Caco-2 (cell line): Measurements from ENCODE around the gene FCN1. TPM values are rescaled to one million over a fixed set of nuclear protein-coding genes. Genes with fewer than 3 reads are reported as not detected.

Experiments
- BruUV-seq: library from RNA; stranded (reverse); fragments of 400-500 nt; replicated peaks from 2 replicates; lab custom pipeline; 2021; lab: Mats Ljungman, UMichigan
- CTCF ChIA-PET: fragments of 300-600 bp; sonication (Branson Sonifier 250); formaldehyde crosslinking; loops from one replicate; lab custom pipeline; 2022; ENCODE audit warnings: antibody characterized with exemption; lab: Charles Lee
- POLR2A ChIA-PET: fragments of 300-600 bp; sonication (Branson Sonifier 250); formaldehyde crosslinking; loops from one replicate; lab custom pipeline; 2022; ENCODE audit warnings: antibody characterized with exemption; lab: Charles Lee
- DNase-seq, 2 experiments: peaks; one replicate each; pipeline versions ENCODE4 v3.0.0 to v3.0.0-alpha.2; 2020 to 2022
- H3K27me3 ChIP-seq: replicated peaks from 2 replicates; pipeline ENCODE4 v1.6.0; 2011; ENCODE audit warnings: low read length; ENCODE audit not compliant: control insufficient read depth, insufficient read depth
- H3K36me3 ChIP-seq: 2 replicates; pipeline ENCODE4 v1.5.1; 2011; ENCODE audit warnings: low read length; ENCODE audit not compliant: control insufficient read depth, insufficient read depth
- H3K4me1 ChIP-seq: fragments of 250-450 bp; sonication (Bioruptor Pico); 2 replicates; pipeline ENCODE4 v1.5.1; 2020; ENCODE audit warnings: mild to moderate bottlenecking
- H3K4me3 ChIP-seq: 2 replicates; pipeline ENCODE4 v1.5.1; 2011; ENCODE audit warnings: low read depth, mild to moderate bottlenecking, control low read depth, low read length
- H3K9me3 ChIP-seq: fragments of 250-450 bp; sonication (Bioruptor Pico); 2 replicates; pipeline ENCODE4 v1.5.1; 2020; ENCODE audit warnings: mild to moderate bottlenecking, moderate library complexity
- H3K27ac Mint-ChIP-seq: one replicate; pipeline ENCODE4 v1.8.0; 2022; ENCODE audit warnings: mixed read lengths; ENCODE audit not compliant: unreplicated experiment
- H3K27me3 Mint-ChIP-seq: one replicate; pipeline ENCODE4 v1.8.0; 2022; ENCODE audit warnings: mixed read lengths; ENCODE audit not compliant: insufficient read depth, unreplicated experiment
- H3K36me3 Mint-ChIP-seq: one replicate; pipeline ENCODE4 v1.8.0; 2022; ENCODE audit warnings: mild to moderate bottlenecking, mixed read lengths; ENCODE audit not compliant: insufficient read depth, unreplicated experiment
- H3K4me1 Mint-ChIP-seq: one replicate; pipeline ENCODE4 v1.8.0; 2022; ENCODE audit warnings: low read depth, mixed read lengths; ENCODE audit not compliant: unreplicated experiment
- H3K4me3 Mint-ChIP-seq: one replicate; pipeline ENCODE4 v1.8.0; 2022; ENCODE audit warnings: mild to moderate bottlenecking, moderate library complexity, mixed read lengths; ENCODE audit not compliant: unreplicated experiment
- H3K9me3 Mint-ChIP-seq: one replicate; pipeline ENCODE4 v1.8.0; 2022; ENCODE audit warnings: mixed read lengths; ENCODE audit not compliant: unreplicated experiment
- intact Hi-C: fragments of 100-400 bp; cut with micrococcal nuclease; formaldehyde crosslinking; loops from one replicate; pipeline ENCODE4 v1.10.0; 2022; ENCODE audit not compliant: unreplicated experiment
- total RNA-seq: library from RNA; stranded (reverse); gene quantifications from 2 replicates; pipeline ENCODE4 v1.2.3, GENCODE V29; 2022
- TF ChIP-seq, protein P1 (sequence below), 2 experiments: fragments of 200-600 bp in 1 of 2; IDR thresholded peaks; 1 replicate in 1 of 2; 2 replicates in 1 of 2; pipeline versions ENCODE4 v1.5.1 to v1.8.0; 2011 to 2022; ENCODE audit warnings: antibody characterized with exemption in 1 of 2, control low read depth in 1 of 2, inconsistent platforms in 1 of 2, low read depth in 1 of 2, low read length in 1 of 2, mild to moderate bottlenecking in 1 of 2, moderate library complexity in 1 of 2; ENCODE audit not compliant: insufficient read depth in 1 of 2, severe bottlenecking in 1 of 2, unreplicated experiment in 1 of 2

FCN1 gene
- total RNA-seq, 1 experiment from 2014 or later, result not detected

GRCh38 chr9:134943836-134944235 lies 26.1 kb upstream of the FCN1 start:
- ChIA-PET POLR2A (no interaction called here), CTCF (no interaction called here)
- BruUV-seq, result no TSS peak
- no peak for DNase-seq
- intact Hi-C loops, result no loop called here
- H3K4me3 ChIP-seq, result no peak overlapping the region
- Mint-ChIP-seq H3K9me3 (no peaks in the 10 kb centered on the region), H3K27ac (no peak overlapping the region), H3K4me1 (no peaks in the 10 kb centered on the region), H3K36me3 (no peaks in the 10 kb centered on the region), H3K27me3 (peaks cover 4% of the 10 kb centered on the region), H3K4me3 (no peak overlapping the region)
- no peaks in the 10 kb centered on the region for H3K4me1 ChIP-seq
- TF ChIP-seq, protein P1, sequence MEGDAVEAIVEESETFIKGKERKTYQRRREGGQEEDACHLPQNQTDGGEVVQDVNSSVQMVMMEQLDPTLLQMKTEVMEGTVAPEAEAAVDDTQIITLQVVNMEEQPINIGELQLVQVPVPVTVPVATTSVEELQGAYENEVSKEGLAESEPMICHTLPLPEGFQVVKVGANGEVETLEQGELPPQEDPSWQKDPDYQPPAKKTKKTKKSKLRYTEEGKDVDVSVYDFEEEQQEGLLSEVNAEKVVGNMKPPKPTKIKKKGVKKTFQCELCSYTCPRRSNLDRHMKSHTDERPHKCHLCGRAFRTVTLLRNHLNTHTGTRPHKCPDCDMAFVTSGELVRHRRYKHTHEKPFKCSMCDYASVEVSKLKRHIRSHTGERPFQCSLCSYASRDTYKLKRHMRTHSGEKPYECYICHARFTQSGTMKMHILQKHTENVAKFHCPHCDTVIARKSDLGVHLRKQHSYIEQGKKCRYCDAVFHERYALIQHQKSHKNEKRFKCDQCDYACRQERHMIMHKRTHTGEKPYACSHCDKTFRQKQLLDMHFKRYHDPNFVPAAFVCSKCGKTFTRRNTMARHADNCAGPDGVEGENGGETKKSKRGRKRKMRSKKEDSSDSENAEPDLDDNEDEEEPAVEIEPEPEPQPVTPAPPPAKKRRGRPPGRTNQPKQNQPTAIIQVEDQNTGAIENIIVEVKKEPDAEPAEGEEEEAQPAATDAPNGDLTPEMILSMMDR (IDR thresholded peaks at IDR 0.05; ENCODE audit: insufficient read depth in 1 of 2, low read depth in 1 of 2, low read length in 1 of 2, severe bottlenecking in 1 of 2, unreplicated experiment in 1 of 2), result no peak
- H3K9me3 ChIP-seq, result no peaks in the 10 kb centered on the region
- H3K36me3 ChIP-seq, result no peaks in the 10 kb centered on the region
- no peaks in the 10 kb centered on the region for H3K27me3 ChIP-seq

- intact Hi-C loops, result no loop called here
- no peaks in the 10 kb centered on the region for H3K9me3 ChIP-seq
- peaks cover 4% of the 10 kb centered on the region for H3K27me3 Mint-ChIP-seq
- H3K4me1 ChIP-seq, result no peaks in the 10 kb centered on the region
- POLR2A ChIA-PET, result no interaction called here
- no peaks in the 10 kb centered on the region for H3K4me1 Mint-ChIP-seq
- CTCF ChIA-PET, result no interaction called here
- DNase-seq, result no peak
- TF ChIP-seq, protein P1 (IDR thresholded peaks at IDR 0.05; ENCODE audit: insufficient read depth in 1 of 2, low read depth in 1 of 2, low read length in 1 of 2, severe bottlenecking in 1 of 2, unreplicated experiment in 1 of 2), result no peak
- BruUV-seq, result no TSS peak
- no peaks in the 10 kb centered on the region for H3K27me3 ChIP-seq
- H3K4me3 Mint-ChIP-seq, result no peak overlapping the region
- no peaks in the 10 kb centered on the region for H3K9me3 Mint-ChIP-seq
- H3K36me3 ChIP-seq, result no peaks in the 10 kb centered on the region
- no peak overlapping the region for H3K4me3 ChIP-seq
- no peak overlapping the region for H3K27ac Mint-ChIP-seq
- H3K36me3 Mint-ChIP-seq, result no peaks in the 10 kb centered on the region
Measured at GRCh38 chr9:134943411-134943810, 25.7 kb upstream of the FCN1 start.

DNA sequence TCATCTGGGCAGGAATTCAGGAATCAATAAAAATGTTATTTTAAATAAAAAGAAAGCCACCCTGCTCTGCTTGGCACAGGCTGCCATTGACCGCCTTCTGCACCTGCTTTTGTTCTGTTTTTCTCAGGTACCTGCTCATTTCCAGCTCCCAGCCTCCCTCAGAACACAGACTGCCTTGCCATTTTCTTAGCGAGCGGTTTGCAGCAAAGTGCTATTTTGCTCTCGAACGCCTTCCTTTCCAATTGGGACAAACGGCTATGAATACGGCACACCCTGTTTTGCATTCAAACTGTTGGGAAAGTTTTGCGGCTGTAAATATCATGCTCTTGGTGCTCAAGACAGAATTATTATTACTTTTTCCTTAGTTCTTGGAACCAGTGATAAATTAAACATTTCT lies 25.1 kb upstream of the FCN1 start:
- no peaks in the 10 kb centered on the region for H3K9me3 Mint-ChIP-seq
- Histone ChIP-seq H3K9me3 (no peaks in the 10 kb centered on the region), H3K4me1 (no peaks in the 10 kb centered on the region), H3K4me3 (no peak overlapping the region), H3K27me3 (no peaks in the 10 kb centered on the region), H3K36me3 (no peaks in the 10 kb centered on the region)
- intact Hi-C loops, result no loop called here
- no TSS peak for BruUV-seq
- peaks cover 4% of the 10 kb centered on the region for H3K27me3 Mint-ChIP-seq
- H3K36me3 Mint-ChIP-seq, result no peaks in the 10 kb centered on the region
- TF ChIP-seq, protein P1 (IDR thresholded peaks at IDR 0.05; ENCODE audit: insufficient read depth in 1 of 2, low read depth in 1 of 2, low read length in 1 of 2, severe bottlenecking in 1 of 2, unreplicated experiment in 1 of 2), result no peak
- H3K4me3 Mint-ChIP-seq, result no peak overlapping the region
- DNase-seq, result no peak
- POLR2A ChIA-PET, result no interaction called here
- CTCF ChIA-PET, result no interaction called here
- H3K27ac Mint-ChIP-seq, result no peak overlapping the region
- H3K4me1 Mint-ChIP-seq, result no peaks in the 10 kb centered on the region
